Stimulated activated CD8-positive, alpha-beta memory T cell treated with anti-CD3 and anti-CD28 coated beads, Interleukin-7, amount 100 ng/mL, for 1 hour (primary cell): Measurements from ENCODE around the gene PABPC1L2A.
"Not testable (repeated sequence)": the region's sequence is repeated elsewhere in the genome, so short reads cannot be mapped to it uniquely, and the experiment has no call there.

ENCODE experiments used
- DNase-seq, 2 donors: peaks; one replicate each; pipeline ENCODE4 v3.0.0-alpha.2; 2020; ENCODE audit warnings: low read depth in 2 of 2

The PABPC1L2A gene

DNA sequence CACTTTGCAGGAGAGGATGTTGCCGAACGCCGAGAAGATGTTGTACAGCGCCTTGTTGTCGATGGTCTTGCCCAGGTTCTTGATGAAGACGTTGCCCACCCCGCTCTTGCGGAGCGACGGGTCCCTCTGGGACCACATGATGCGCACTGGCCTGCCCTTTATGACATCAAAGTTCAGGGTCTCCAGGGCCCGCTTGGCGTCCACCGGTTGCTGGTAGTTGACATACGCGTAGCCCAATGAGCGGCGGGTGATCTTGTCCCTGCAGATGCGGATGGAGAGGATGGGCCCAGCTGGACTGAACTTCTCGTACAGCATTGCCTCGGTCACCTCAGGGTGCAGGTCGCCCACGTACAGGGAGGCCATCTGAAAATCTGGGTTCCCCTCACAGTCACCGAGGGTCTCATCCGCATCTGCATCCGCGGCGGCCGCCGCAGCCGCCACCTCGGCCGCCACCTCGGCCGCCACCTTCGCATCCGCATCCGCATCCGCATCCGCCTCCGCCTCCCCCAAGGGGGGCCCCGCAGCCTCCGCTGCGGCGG lies at the start of gene PABPC1L2A:
Gene PABPC1L2A, minus strand, starts transcription at position 489 of the 539 bp plus-strand sequence. Its CDS starts 126 bp downstream, at position 363.
- not testable (repeated sequence) for DNase-seq

DNA sequence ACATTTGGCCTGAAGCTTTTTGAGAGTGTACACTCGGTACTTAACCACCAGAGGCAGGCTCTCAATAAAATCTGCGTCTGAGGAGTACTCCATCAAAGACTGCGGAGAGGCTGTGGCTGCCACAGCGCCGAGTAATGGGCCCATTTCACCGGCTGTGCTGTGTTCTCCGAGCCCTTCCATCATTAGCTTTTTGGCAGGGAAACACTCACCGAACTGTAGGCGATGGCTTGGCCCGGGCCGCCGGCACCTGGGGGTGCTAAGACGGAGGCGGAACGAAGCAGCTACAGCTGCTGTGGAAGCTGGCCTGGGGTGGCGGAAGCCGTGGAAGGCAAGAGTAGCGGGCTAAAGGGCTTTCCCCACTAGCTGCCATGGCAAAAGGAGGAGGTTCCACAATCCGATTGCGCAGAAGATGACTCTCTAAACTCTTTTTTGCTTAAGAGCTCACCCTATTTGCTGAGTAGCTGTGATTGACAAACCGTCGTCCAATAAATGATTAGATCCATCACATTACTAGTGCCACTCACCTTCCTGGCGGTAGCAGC lies 48.5 kb upstream of the PABPC1L2A start:
- no peak for DNase-seq

DNA sequence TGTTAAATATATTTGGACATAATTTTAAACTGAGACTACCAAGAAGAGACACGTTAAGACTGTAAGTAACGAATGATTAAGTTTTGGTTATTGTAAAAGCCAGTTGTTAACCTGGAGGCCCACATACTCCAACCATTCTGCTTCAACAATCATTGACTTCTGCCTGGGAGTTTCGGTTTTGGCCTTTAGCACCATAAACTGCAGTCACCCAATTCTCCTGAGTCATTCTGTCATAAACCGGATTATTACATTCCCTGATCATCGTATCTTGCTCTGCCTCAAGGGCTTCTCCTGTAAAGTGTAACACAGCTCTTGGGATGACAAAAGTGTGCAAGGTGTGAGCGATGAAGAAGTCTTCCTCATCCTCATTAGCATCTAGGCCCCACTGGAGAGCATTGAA lies 46.9 kb upstream of the PABPC1L2A start:
- DNase-seq = no peak

DNA sequence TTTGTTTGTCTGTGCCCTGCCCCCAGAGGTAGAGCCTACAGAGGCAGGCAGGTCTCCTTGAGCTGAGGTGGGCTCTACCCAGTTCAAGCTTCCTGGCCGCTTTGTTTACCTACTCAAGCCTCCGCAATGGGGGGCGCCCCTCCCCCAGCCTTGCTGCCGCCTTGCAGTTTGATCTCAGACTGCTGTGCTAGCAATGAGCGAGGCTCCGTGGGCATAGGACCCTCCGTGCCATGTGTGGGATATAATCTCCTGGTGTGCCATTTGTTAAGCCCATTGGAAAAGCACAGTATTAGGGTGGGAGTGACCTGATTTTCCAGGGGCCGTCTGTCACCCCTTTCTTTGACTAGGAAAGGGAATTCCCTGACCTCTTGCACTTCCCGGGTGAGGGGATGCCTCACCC lies 20.2 kb upstream of the PABPC1L2A start:
- not testable (repeated sequence) for DNase-seq

DNA sequence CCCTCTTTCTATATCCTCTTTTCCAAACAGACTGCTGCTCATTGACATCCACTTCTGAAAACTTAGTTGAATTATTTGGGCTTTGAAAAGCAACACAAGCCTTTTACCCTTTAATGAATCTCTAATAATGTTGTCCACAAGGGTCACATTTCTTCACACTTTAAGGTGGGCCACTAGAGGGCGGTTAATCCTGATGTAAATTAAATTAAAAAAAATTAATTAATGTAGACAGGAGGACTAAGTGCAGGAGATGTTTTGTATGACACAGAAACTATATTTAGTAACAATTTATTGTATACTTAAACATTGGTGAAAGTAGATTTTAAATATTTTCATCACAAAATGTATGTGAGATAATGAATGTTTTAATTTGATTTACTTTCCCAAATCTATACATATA lies 7.5 kb upstream of the PABPC1L2A start:
- DNase-seq = not testable (repeated sequence)

DNA sequence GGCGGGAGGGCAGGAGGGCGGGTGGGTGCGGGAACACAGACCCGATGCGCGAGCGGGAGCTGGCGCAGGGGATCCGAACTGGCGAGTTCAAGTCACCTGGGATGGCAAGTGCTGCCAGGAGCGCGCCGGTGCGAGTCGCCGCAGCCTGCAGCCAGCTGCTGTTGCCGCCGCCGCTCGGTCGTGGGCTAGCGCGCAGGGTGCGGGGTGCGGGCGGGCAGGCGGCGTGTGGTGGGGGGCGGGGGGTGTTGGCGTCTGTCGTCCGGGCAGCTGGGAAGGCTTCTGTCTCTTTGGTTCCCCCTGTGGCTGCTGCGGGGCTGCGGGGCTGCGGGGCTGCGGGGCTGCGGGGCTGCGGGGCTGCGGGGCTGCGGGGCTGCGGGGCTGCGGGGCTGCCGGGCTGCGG lies 572 bp upstream of the PABPC1L2A start:
- not testable (repeated sequence) for DNase-seq

DNA sequence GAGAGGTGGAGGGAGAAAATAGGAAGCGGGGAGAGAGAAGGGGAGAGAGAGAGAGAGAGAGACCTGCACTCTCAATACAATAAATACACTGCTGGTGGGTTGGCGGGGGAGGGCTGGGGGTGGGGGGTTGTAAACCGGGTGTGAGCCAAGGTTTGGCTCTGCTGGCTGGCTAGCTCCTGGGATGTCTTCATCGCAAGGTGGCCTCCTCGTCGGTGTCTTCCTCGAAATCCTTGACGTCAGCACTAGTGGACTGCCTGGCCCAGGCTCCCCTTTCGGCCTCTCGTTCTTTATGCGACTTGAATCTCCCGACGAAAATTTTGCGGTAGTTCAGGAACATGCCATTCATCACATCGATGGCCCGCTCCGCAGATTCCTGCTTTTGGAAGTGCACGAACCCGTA lies 715 bp downstream of the PABPC1L2A start:
- not testable (repeated sequence) for DNase-seq

DNA sequence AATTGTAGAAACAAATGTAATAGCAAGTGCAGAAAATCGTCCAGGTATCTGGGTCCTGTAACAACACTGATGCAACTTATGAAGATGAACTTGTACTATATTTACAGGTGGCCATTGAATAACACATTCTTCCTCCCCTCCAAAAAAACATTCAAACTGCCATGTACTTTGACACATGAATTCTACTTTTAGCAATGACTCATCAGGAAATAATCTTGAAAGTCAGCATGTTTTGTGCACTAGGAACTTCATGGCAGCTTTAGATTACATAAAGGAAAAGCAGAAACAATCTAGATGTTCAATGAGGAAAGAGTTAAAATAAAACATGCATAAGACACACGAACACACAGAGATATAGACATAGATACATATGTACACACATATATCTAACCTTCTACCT lies 2.5 kb downstream of the PABPC1L2A start:
- no peak for DNase-seq

DNA sequence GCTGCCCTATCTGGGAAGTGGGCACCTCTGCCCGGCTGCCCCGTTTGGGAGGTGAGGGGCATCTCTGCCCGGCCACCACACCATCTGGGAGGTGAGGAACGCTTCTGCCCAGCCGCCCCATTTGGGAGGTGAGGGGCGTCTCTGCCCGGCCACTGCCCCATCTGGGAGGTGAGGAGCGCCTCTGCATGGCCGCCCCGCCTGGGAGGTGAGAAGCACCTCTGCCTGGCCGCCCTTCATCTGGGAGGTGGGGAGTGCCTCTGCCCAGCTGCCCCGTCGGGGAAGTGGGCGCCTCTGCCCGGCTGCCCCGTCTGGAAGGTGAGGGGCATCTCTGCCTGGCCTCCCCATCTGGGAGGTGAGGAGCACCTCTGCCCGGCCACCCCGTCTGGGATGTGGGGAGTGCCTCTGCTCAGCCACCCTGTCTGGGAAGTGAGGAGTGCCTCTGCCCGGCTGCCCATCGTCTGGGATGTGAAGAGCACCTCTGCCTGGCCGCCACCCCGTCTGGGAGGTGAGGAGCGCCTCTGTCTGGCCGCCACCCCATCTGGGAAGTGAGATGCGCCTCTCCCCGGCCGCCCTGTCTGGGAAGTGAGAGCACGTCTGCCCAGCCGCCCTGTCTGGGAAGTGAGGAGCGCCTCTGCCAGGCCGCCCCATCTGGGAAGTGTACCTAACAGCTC lies 9.8 kb downstream of the PABPC1L2A start:
- no peak for DNase-seq

DNA sequence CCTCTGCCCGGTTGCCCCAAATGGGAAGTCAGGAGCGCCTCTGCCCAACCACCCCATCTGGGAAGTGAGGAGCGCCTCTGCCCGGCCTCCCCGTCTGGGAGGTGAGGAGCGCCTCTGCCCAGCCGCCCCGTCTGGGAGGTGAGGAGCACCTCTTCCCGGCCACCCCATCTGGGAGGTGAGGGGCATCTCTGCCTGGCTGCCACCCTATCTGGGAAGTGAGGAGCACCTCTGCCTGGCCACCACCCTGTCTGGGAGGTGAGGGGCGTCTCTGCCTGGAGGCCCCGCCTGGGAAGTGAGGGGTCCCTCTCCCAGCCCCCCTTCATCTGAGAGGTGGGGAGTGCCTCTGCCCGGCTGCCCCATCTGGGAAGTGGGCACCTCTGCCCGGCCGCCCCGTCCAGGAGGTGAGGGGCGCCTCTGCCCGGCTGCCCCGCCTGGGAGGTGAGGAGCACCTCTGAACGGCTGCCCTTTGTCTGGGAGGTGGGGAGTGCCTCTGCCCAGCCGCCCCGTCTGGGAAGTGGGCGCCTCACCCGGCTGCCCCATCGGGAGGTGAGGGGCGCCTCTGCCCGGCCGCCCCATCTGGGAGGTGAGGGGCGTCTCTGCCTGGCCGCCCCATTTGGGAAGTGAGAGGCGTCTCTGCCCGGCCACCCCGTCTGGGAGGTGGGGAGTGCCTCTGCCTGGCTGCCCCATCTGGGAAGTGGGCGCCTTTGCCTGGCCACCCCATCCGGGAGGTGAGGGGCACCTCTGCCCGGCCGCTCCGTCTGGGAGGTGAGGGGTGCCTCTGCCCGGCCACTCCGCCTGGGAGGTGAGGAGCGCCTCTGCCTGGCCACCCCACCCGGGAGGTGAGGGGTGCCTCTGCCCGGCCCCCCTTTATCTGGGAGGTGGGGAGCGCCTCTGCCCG lies 10.6 kb downstream of the PABPC1L2A start:
- no peak for DNase-seq

DNA sequence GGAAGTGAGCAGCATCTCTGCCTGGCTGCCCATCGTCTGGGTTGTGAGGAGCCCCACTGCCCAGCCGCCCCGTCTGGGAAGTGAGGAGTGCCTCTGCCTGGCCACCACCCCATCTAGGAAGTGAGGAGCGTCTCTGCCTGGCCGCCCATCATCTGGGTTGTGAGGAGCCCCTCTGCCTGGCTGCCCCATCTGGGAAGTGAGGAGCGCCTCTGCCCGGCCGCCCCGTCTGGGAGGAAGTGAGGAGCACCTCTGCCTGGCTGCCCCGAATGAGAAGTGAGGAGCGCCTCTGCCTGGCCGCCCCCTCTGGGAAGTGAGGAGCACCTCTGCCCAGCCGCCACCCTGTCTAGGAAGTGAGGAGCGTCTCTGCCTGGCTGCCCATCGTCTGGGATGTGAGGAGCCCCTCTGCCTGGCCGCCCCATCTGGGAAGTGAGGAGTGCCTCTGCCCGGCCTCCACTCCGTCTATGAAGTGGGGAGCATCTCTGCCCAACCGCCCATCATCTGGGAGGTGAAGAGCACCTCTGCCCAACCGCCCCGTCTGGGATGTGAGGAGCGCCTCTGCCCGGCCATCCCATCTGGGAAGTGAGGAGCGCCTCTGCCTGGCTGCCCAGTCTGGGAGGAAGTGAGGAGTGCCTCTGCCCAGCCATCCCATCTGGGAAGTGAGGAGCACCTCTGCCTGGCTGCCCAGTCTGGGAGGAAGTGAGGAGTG lies 11.4 kb downstream of the PABPC1L2A start:
- DNase-seq = not testable (repeated sequence)

DNA sequence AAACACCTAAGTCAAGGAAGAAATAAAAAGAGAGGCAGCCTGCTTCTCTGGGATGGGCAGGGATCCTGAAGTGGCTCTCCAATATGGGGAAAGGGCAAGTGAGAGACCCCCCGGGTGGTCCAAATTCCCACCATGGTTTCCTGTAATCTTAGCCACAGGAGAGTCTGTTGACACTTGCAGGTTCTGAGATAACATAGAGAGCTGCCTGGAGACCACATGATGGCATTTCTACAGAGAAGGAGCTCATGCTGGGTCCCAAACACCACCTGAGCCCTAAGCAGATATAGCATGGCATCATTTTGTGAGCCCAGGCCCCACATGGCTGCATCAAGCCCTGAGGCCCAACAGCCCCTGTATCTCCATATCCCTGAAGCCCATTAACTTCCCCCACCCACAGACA lies 50.4 kb downstream of the PABPC1L2A start:
- DNase-seq = no peak
